ENCODE measurements around the gene UVSSA. TPM values are rescaled to one million over a fixed set of nuclear protein-coding genes. Genes with fewer than 3 reads are reported as not detected.
A peak's percentile ranks its signal among the peaks of the same experiment; 100 is the strongest.
"Not testable (repeated sequence)": the region's sequence is repeated elsewhere in the genome, so short reads cannot be mapped to it uniquely, and the experiment has no call there.

Gene UVSSA
- total RNA-seq, 1 experiment from 2014 or later, result 40.4 TPM

- no peak for TF ChIP-seq ZNF425 (CRISPR knock-in tag; conservative IDR thresholded peaks at IDR 0.05)
Measured at GRCh38 chr4:1385373-1386340, 38.6 kb downstream of the UVSSA start (continued).

- H3K4me1 Mint-ChIP-seq; H3K27me3 Mint-ChIP-seq (ENCODE audit: low read depth); DNase-seq (ENCODE audit: low spot score); H3K27ac Mint-ChIP-seq; CTCF ChIA-PET; POLR2A ChIA-PET; H3K4me3 Mint-ChIP-seq; ATAC-seq: not testable (repeated sequence)
- Mint-ChIP-seq H3K9me3 (peaks cover 21% of the 10 kb centered on the region), H3K36me3 (peaks cover 27% of the 10 kb centered on the region)
Measured at GRCh38 chr4:1393363-1393762, 46.4 kb downstream of the UVSSA start.

- peaks cover 22% of the 10 kb centered on the region for H3K36me3 Mint-ChIP-seq
- no peak for TF ChIP-seq USF1 (CRISPR knock-in tag; IDR thresholded peaks at IDR 0.05)
- no peak for TF ChIP-seq CREM (CRISPR knock-in tag; IDR thresholded peaks at IDR 0.05)
- TF ChIP-seq NR1H2 (CRISPR knock-in tag; IDR thresholded peaks at IDR 0.05), result no peak
- no peak for TF ChIP-seq SMAD3 (CRISPR knock-in tag; IDR thresholded peaks at IDR 0.05; ENCODE audit: borderline replicate concordance)
- no peak for TF ChIP-seq ZNF121 (CRISPR knock-in tag; IDR thresholded peaks at IDR 0.05)
- TF ChIP-seq ELF4 (CRISPR knock-in tag; IDR thresholded peaks at IDR 0.05; ENCODE audit: low read depth), result no peak
- TF ChIP-seq MLX (CRISPR knock-in tag; IDR thresholded peaks at IDR 0.05), result no peak
- TF ChIP-seq ESRRA (CRISPR knock-in tag; IDR thresholded peaks at IDR 0.05; ENCODE audit: borderline replicate concordance), result no peak
- TF ChIP-seq RORB (CRISPR knock-in tag; IDR thresholded peaks at IDR 0.05), result no peak
- no peak for TF ChIP-seq E2F5 (CRISPR knock-in tag; IDR thresholded peaks at IDR 0.05)
- TF ChIP-seq GRHL2 (CRISPR knock-in tag; IDR thresholded peaks at IDR 0.05; ENCODE audit: insufficient replicate concordance, severe bottlenecking), result no peak
- TF ChIP-seq HMGXB4 (CRISPR knock-in tag; IDR thresholded peaks at IDR 0.05), result no peak
- TF ChIP-seq JUN (CRISPR knock-in tag; IDR thresholded peaks at IDR 0.05), result no peak
- TF ChIP-seq CREB1 (CRISPR knock-in tag; IDR thresholded peaks at IDR 0.05), result no peak
- TF ChIP-seq E2F1 (CRISPR knock-in tag; IDR thresholded peaks at IDR 0.05), result no peak
- TF ChIP-seq USF2 (CRISPR knock-in tag; IDR thresholded peaks at IDR 0.05), result no peak
- no peak for TF ChIP-seq ZNF138 (CRISPR knock-in tag; conservative IDR thresholded peaks at IDR 0.05)
- no peak for TF ChIP-seq PREB (CRISPR knock-in tag; IDR thresholded peaks at IDR 0.05; ENCODE audit: borderline replicate concordance)
- TF ChIP-seq IRF2 (CRISPR knock-in tag; IDR thresholded peaks at IDR 0.05; ENCODE audit: borderline replicate concordance, low read depth), result no peak
- TF ChIP-seq ATF1 (CRISPR knock-in tag; IDR thresholded peaks at IDR 0.05), result no peak
- no peak overlapping the region for H3K4me3 Mint-ChIP-seq
- H3K27ac Mint-ChIP-seq, result no peak overlapping the region
- H3K4me1 Mint-ChIP-seq, result no peaks in the 10 kb centered on the region
- POLR2A ChIA-PET, result no interaction called here
- CTCF ChIA-PET, result no interaction called here
- peak; percentile 6 for DNase-seq (ENCODE audit: low spot score)
- ATAC-seq, result no peak
- H3K27me3 Mint-ChIP-seq (ENCODE audit: low read depth), result no peaks in the 10 kb centered on the region; the same call in none of the 2 replicates
- peaks cover 16% of the 10 kb centered on the region for H3K9me3 Mint-ChIP-seq
Measured at GRCh38 chr4:1393866-1394265, 46.9 kb downstream of the UVSSA start.
